Gastrocnemius medialis (tissue), 4 donors: ENCODE measurements around the gene DAD1. TPM values are rescaled to one million over a fixed set of nuclear protein-coding genes. Genes with fewer than 3 reads are reported as not detected.

Experiments
- ATAC-seq, 2 donors: fragments of 150-250 bp; one replicate each; pipeline ENCODE4 v1.9.1; 2016
- DNase-seq, 2 donors: peaks; one replicate each; pipeline ENCODE4 v3.0.0-alpha.2; 2019
- H3K27ac ChIP-seq, 4 donors: fragments of 200-600 bp; sonication (generic); 1 replicate in 1 of 4; 2 replicates in 3 of 4; pipeline ENCODE4 v1.5.1; 2016 to 2018; ENCODE audit warnings: mild to moderate bottlenecking in 2 of 4, moderate library complexity in 1 of 4
- H3K27me3 ChIP-seq, 3 donors: fragments of 200-600 bp; sonication (generic) in 2 of 3; 1 replicate in 1 of 3; 2 replicates in 2 of 3; pipeline versions ENCODE4 v1.5.1 to v1.6.0; 2016 to 2019; ENCODE audit warnings: mild to moderate bottlenecking in 1 of 3, moderate library complexity in 1 of 3
- H3K36me3 ChIP-seq, 2 donors: fragments of 200-600 bp; sonication (generic) in 1 of 2; one replicate each; pipeline ENCODE4 v1.5.1; 2017 to 2018
- H3K4me1 ChIP-seq, 2 donors: fragments of 200-600 bp; sonication (generic) in 1 of 2; one replicate each; pipeline ENCODE4 v1.5.1; 2016 to 2017; ENCODE audit warnings: mild to moderate bottlenecking in 2 of 2
- H3K4me3 ChIP-seq, 4 donors: fragments of 200-600 bp; sonication (generic) in 3 of 4; 1 replicate in 1 of 4; 2 replicates in 3 of 4; pipeline ENCODE4 v1.5.1; 2016 to 2019; ENCODE audit warnings: mild to moderate bottlenecking in 2 of 4
- H3K9me3 ChIP-seq, 3 donors: fragments of 200-600 bp; sonication (generic) in 2 of 3; 1 replicate in 1 of 3; 2 replicates in 2 of 3; pipeline ENCODE4 v1.5.1; 2016 to 2019
- POLR2A ChIP-seq, 2 donors: fragments of 450-650 bp; IDR thresholded peaks; one replicate each; pipeline ENCODE4 v1.6.1; 2017; ENCODE audit warnings: antibody characterized with exemption in 2 of 2, mild to moderate bottlenecking in 2 of 2, moderate library complexity in 2 of 2
- in situ Hi-C, 4 donors: fragments of 200-750 bp; cut with MboI; loops; one replicate each; pipeline versions ENCODE4 v1.15.0 to v1.8.0; 2017; ENCODE audit warnings: low sequenced_read_pairs in 4 of 4
- intact Hi-C: fragments of 100-400 bp; cut with DNase I; formaldehyde crosslinking; loops from one replicate; pipeline ENCODE4 v1.15.1; 2023; ENCODE audit warnings: low total_unique reads
- total RNA-seq, 4 donors: library from RNA; depleted of rRNA; stranded (reverse); fragments of >200 nt; gene quantifications; one replicate each; pipeline versions ENCODE4 v1.1.0 to v1.2.3, GENCODE V29; 2016
- TF ChIP-seq, protein P1 (sequence below), 5 experiments: fragments of 450-650 bp in 3 of 5; fragments of 200-600 bp in 2 of 5; sonication (generic) in 2 of 5; IDR thresholded peaks in 4 of 5; conservative IDR thresholded peaks in 1 of 5; 1 replicate in 4 of 5; 2 replicates in 1 of 5; pipeline ENCODE4 v1.5.1; 2016 to 2019; ENCODE audit warnings: antibody characterized with exemption in 5 of 5, mild to moderate bottlenecking in 3 of 5, moderate library complexity in 3 of 5

Gene DAD1
- total RNA-seq, 4 donors from 2014 or later, result 155 to 257 (median 209) TPM

- DNase-seq, result no peak
- Histone ChIP-seq H3K27me3 (no peaks in the 10 kb centered on the region), H3K4me1 (peaks cover 21 to 30% of the 10 kb centered on the region in 2 donors), H3K4me3 (peak overlapping the region; percentile 77 to 91 (median 85)), H3K27ac (peak overlapping the region; percentile 89 to 98 (median 94)), H3K9me3 (no peaks in the 10 kb centered on the region), H3K36me3 (peaks cover 5 to 41% of the 10 kb centered on the region in 2 donors)
- no peak for ATAC-seq
- intact Hi-C loops, result no loop called here
- TF ChIP-seq, protein P1, sequence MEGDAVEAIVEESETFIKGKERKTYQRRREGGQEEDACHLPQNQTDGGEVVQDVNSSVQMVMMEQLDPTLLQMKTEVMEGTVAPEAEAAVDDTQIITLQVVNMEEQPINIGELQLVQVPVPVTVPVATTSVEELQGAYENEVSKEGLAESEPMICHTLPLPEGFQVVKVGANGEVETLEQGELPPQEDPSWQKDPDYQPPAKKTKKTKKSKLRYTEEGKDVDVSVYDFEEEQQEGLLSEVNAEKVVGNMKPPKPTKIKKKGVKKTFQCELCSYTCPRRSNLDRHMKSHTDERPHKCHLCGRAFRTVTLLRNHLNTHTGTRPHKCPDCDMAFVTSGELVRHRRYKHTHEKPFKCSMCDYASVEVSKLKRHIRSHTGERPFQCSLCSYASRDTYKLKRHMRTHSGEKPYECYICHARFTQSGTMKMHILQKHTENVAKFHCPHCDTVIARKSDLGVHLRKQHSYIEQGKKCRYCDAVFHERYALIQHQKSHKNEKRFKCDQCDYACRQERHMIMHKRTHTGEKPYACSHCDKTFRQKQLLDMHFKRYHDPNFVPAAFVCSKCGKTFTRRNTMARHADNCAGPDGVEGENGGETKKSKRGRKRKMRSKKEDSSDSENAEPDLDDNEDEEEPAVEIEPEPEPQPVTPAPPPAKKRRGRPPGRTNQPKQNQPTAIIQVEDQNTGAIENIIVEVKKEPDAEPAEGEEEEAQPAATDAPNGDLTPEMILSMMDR (IDR thresholded peaks at IDR 0.05 in 4 of 5, conservative IDR thresholded peaks at IDR 0.05 in 1 of 5), result no peak
- no peak for TF ChIP-seq POLR2A (IDR thresholded peaks at IDR 0.05)
- in situ Hi-C loops, result no loop called here
These were observed 11.0 kb upstream of the DAD1 start for GRCh38 chr14:22600027-22600426.

DNA sequence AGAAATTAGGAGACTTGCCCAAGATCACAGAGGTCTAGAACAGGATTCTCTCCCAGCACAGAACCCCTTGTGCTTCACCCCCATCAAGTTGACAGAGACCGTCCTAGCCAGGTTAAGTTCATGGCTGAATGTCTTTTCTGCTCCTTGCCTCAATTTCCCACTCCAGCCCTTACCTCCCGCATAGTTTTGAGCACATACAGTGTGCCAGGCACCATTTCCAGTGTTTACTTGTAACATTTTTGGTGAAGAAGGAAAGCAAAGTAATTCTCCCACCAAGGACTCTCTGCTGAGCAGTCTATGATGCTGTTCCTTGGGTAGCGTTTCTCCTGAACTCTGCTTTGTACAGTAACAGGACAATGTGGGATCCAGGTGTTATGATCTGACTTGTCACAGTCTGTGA lies 10.3 kb upstream of the DAD1 start:
- peak overlapping the region; percentile 77 to 91 (median 85) for H3K4me3 ChIP-seq
- no peaks in the 10 kb centered on the region for H3K27me3 ChIP-seq
- TF ChIP-seq, protein P1 (IDR thresholded peaks at IDR 0.05 in 4 of 5, conservative IDR thresholded peaks at IDR 0.05 in 1 of 5), result no peak
- no peak for TF ChIP-seq POLR2A (IDR thresholded peaks at IDR 0.05)
- in situ Hi-C loops (loop anchor here in 3 of 4 donors (10.0 to 25.0 kb wide), 4 partner anchors 165 to 963 kb away; partner anchors contain the start of genes HOMEZ (in 2 of the 3), AP1G2 (in 1 of the 3), BCL2L2 (in 1 of the 3) and OXA1L (in 1 of the 3)), intact Hi-C loops (loop anchor here (2.0 to 10.0 kb wide), 4 partner anchors 29 to 705 kb away; partner anchors contain the start of genes BCL2L2, LRP10, PPP1R3E and RBM23)
- ATAC-seq (no peak), DNase-seq (no peak)
- H3K4me1 ChIP-seq, result peaks cover 21 to 30% of the 10 kb centered on the region in 2 donors
- peak overlapping the region; percentile 89 to 98 (median 94) for H3K27ac ChIP-seq
- peaks cover 0 to 35% of the 10 kb centered on the region in 2 donors for H3K36me3 ChIP-seq
- no peaks in the 10 kb centered on the region for H3K9me3 ChIP-seq

DNA sequence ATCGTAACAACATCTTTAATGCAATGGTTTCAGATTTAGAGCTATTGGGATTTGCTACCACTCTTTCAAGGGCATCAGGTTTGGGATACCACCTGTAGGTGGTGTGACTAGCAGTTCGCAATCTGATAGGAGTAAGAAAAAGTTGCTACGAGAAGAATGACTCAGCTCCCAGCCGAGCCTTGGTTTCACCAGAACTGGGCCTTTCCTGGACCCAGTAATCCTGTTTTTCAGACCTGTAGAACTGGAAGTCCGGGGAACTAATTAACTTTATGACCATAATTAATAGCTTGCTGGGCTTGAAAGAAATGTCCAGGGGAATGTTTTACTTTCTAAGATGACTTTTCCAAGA lies 9.8 kb upstream of the DAD1 start:
- Histone ChIP-seq H3K4me3 (peak overlapping the region; percentile 77 to 91 (median 85)), H3K4me1 (peaks cover 21 to 30% of the 10 kb centered on the region in 2 donors), H3K27me3 (no peaks in the 10 kb centered on the region), H3K9me3 (no peaks in the 10 kb centered on the region), H3K27ac (peak overlapping the region; percentile 89 to 98 (median 94)), H3K36me3 (peaks cover 0 to 30% of the 10 kb centered on the region in 2 donors)
- peak in 1 of 2 donors; percentile 58 for TF ChIP-seq POLR2A (IDR thresholded peaks at IDR 0.05)
- TF ChIP-seq, protein P1 (IDR thresholded peaks at IDR 0.05 in 4 of 5, conservative IDR thresholded peaks at IDR 0.05 in 1 of 5), result peak in 3 of 5 experiments; percentile 8 to 26 (median 20)
- intact Hi-C loops (loop anchor here (1.0 to 10.0 kb wide), 5 partner anchors 10 to 706 kb away; partner anchors contain the start of genes BCL2L2, DAD1, LRP10 and PPP1R3E), in situ Hi-C loops (loop anchor here in 3 of 4 donors (10.0 to 25.0 kb wide), 4 partner anchors 166 to 963 kb away; partner anchors contain the start of genes HOMEZ (in 2 of the 3), AP1G2 (in 1 of the 3), BCL2L2 (in 1 of the 3) and OXA1L (in 1 of the 3))
- DNase-seq (peak; percentile 51 to 66), ATAC-seq (peak; percentile 94 to 97)

DNA sequence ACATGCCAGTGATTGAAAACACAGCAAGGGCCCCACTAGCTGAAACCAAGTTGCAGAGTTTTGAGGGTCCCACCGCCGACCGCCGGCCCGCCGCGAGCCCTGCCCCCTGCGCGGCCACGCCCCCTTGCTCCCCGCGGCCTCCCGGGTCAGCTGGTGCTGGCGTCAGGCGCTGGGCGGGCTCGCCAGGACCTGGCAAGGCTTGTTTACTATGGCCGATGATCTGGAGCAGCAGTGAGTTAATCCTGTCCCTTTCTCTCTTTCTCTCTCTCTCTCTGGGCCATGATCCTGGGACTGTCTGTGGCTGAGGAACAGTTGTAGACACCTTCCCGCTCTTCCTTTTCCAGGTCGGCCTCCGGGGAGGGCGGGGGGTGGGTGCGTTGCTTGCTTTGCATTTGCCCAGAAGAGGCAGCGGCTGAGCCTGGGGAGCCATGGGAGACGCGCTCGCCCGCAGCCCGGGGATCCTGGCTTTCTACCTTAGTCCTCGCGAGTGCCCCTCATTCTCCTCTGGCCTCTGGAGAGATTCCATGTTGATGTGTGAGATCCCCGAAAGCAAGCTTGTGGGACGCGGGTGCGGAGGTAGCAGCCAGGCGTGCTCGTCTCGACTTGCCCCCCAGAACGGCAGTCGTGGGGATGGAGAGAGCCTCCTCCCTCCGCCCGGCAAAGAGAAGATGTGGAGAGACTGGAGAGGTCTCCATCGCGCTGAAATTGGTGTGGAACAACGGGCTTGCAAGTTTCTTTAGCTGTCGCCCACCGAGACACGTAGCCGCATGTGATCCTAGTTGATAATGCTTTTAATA lies 9.3 kb upstream of the DAD1 start, which contains the start of gene ABHD4:
ABHD4 (plus strand) TSS at position 202 of the 797 bp plus-strand sequence; CDS start at position 209, 7 bp downstream.
- TF ChIP-seq, protein P1 (IDR thresholded peaks at IDR 0.05 in 4 of 5, conservative IDR thresholded peaks at IDR 0.05 in 1 of 5), result no peak
- peak; percentile 80 to 89 for TF ChIP-seq POLR2A (IDR thresholded peaks at IDR 0.05)
- intact Hi-C loops, result loop anchor here (1.0 to 10.0 kb wide), 5 partner anchors 9 to 707 kb away; partner anchors contain the start of genes BCL2L2, DAD1, LRP10 and PPP1R3E
- in situ Hi-C loops, result loop anchor here in 3 of 4 donors (10.0 to 25.0 kb wide), 4 partner anchors 167 to 964 kb away; partner anchors contain the start of genes HOMEZ (in 2 of the 3), AP1G2 (in 1 of the 3), BCL2L2 (in 1 of the 3) and OXA1L (in 1 of the 3)

More for the DNA sequence above, 9.3 kb upstream of the DAD1 start, which contains the start of gene ABHD4:
- H3K27ac ChIP-seq, result peak within 1 kb of the TSS; percentile 89 to 98 (median 94)
- H3K4me3 ChIP-seq, result peak within 1 kb of the TSS; percentile 77 to 91 (median 85)
- H3K27me3 ChIP-seq, result no peaks in the 10 kb centered on the region
- peak; percentile 89 to 92 for ATAC-seq
- DNase-seq, result peak; percentile 74 to 83
- H3K36me3 ChIP-seq, result peaks cover 0 to 24% of the 10 kb centered on the region in 2 donors
- H3K9me3 ChIP-seq, result no peaks in the 10 kb centered on the region
- H3K4me1 ChIP-seq, result peaks cover 21 to 30% of the 10 kb centered on the region in 2 donors
